ENCODE measurements around the gene SERPINB12.

DNA sequence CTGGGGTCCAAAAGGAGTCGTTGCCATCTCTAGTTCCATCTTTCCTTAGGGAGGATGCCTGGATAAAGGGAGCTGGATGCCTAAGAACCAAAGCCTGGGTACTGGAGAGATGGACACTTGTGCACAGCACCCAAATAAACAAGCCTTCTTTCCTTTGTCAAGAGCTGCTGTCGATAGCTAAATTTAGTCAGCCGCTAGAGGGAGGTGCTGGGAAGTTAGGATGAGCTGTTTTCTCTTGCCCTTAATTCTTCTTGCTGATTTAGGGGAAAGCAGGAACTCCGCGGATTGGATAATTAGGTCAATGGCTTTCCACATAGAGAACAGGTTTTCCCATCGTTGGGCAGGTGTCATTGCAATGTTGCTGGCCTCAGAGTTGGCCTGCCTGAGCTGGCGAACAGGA lies 30.9 kb upstream of the SERPINB12 start:
- TF ChIP-seq, protein P1, sequence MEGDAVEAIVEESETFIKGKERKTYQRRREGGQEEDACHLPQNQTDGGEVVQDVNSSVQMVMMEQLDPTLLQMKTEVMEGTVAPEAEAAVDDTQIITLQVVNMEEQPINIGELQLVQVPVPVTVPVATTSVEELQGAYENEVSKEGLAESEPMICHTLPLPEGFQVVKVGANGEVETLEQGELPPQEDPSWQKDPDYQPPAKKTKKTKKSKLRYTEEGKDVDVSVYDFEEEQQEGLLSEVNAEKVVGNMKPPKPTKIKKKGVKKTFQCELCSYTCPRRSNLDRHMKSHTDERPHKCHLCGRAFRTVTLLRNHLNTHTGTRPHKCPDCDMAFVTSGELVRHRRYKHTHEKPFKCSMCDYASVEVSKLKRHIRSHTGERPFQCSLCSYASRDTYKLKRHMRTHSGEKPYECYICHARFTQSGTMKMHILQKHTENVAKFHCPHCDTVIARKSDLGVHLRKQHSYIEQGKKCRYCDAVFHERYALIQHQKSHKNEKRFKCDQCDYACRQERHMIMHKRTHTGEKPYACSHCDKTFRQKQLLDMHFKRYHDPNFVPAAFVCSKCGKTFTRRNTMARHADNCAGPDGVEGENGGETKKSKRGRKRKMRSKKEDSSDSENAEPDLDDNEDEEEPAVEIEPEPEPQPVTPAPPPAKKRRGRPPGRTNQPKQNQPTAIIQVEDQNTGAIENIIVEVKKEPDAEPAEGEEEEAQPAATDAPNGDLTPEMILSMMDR (IDR thresholded peaks at IDR 0.05 in 2 of 3, conservative IDR thresholded peaks at IDR 0.05 in 1 of 3; ENCODE audit: control insufficient read depth in 2 of 3, extremely low read depth in 1 of 3, insufficient read depth in 1 of 3, low read depth in 3 of 3, low read length in 3 of 3): peak; percentile 52 to 67 (median 52)
- TF ChIP-seq POLR2AphosphoS5 (IDR thresholded peaks at IDR 0.05; ENCODE audit: low read length) (no peak), TBL1XR1 (IDR thresholded peaks at IDR 0.05; ENCODE audit: low read depth, low read length) (no peak), SREBF2 (IDR thresholded peaks at IDR 0.05; ENCODE audit: low read length) (no peak)

Data from GM12878 (cell line).